Duodenal mucosa (tissue), 2 donors: ENCODE measurements around the gene POMT2.

ENCODE experiments used
- H3K27ac ChIP-seq: one replicate; pipeline ENCODE4 v1.7.0; 2013; ENCODE audit warnings: low read depth, low read length
- H3K27me3 ChIP-seq, 2 donors: one replicate each; pipeline ENCODE4 v1.7.0; 2013; ENCODE audit warnings: low read length in 2 of 2, control low read depth in 1 of 2; ENCODE audit not compliant: insufficient read depth in 2 of 2, control insufficient read depth in 1 of 2
- H3K36me3 ChIP-seq, 2 donors: one replicate each; pipeline ENCODE4 v1.7.0; 2013; ENCODE audit warnings: low read length in 2 of 2, control low read depth in 1 of 2; ENCODE audit not compliant: insufficient read depth in 2 of 2, control insufficient read depth in 1 of 2
- H3K4me1 ChIP-seq, 2 donors: one replicate each; pipeline ENCODE4 v1.7.0; 2013; ENCODE audit warnings: low read length in 2 of 2, control low read depth in 1 of 2; ENCODE audit not compliant: insufficient read depth in 2 of 2, control insufficient read depth in 1 of 2
- H3K4me3 ChIP-seq, 2 donors: one replicate each; pipeline ENCODE4 v1.7.0; 2013; ENCODE audit warnings: low read length in 2 of 2, low read depth in 1 of 2
- H3K9ac ChIP-seq, 2 donors: one replicate each; pipeline ENCODE4 v1.7.0; 2013; ENCODE audit warnings: low read length in 2 of 2, low read depth in 1 of 2
- H3K9me3 ChIP-seq, 2 donors: one replicate each; pipeline ENCODE4 v1.7.0; 2013; ENCODE audit warnings: low read length in 2 of 2, control low read depth in 1 of 2; ENCODE audit not compliant: control insufficient read depth in 1 of 2

Gene POMT2

DNA sequence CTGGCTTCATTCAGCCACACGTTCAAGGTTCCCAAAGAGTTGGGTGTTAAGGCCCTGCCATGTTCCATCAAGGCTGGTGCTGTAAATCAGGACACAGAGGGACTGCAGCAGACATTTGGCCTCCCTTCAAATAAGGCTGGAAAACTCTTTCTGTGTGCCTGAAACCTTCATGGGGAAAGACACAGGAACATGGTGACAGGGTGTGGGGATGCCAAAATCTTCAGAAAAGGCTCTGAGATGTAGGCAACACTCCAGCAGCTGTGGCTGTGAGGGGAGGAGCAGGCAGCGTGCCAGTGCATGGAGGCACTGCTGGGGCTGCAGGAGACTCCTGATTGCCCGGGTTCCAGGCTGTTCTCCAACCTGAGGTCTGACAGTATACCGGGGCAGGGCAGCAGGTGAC lies 15.0 kb downstream of the POMT2 start:
- Histone ChIP-seq H3K9me3 (no peaks in the 10 kb centered on the region), H3K9ac (no peak overlapping the region), H3K27me3 (no peaks in the 10 kb centered on the region), H3K27ac (no peak overlapping the region), H3K4me3 (no peak overlapping the region), H3K4me1 (peaks cover 5 to 10% of the 10 kb centered on the region in 2 donors), H3K36me3 (peaks cover 0 to 7% of the 10 kb centered on the region in 2 donors)

DNA sequence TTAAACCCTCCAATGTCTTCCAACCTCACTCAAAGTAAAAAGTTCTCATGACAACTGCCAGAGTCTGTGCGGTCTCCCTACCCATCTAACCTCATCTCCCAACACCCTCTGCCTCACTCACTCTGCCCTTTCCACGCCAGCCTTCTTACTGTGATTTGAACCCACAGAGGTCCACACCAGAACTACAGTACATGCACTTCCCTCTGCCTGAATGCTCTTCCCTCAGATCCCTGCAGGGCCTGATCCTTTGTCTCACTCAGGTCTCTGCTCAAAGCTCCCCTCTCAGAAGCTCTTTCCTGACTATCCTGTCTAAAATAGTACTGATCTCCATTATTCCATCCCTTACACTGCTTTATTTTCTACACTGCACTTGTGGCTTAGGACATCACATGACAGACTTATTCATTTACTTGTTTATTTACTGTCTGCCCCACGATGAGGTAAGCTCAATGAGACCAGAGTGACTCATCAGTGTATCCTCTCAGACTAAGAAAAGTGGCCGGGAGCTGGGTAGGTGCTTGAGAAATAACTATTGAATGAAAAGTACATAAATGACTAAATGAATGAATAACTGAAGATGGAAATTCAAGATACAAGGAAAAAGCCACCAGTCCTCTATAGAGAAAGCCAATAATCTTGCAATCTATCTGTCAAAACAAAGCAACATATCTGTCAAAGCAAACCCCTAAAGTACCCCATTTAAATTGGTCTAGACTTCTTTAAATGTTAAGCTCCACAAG lies 17.1 kb downstream of the POMT2 start:
- Histone ChIP-seq H3K4me3 (no peak overlapping the region), H3K36me3 (peaks cover 0 to 11% of the 10 kb centered on the region in 2 donors), H3K27ac (no peak overlapping the region), H3K9me3 (no peaks in the 10 kb centered on the region), H3K4me1 (peaks cover 18 to 19% of the 10 kb centered on the region in 2 donors), H3K9ac (no peak overlapping the region), H3K27me3 (no peaks in the 10 kb centered on the region)

DNA sequence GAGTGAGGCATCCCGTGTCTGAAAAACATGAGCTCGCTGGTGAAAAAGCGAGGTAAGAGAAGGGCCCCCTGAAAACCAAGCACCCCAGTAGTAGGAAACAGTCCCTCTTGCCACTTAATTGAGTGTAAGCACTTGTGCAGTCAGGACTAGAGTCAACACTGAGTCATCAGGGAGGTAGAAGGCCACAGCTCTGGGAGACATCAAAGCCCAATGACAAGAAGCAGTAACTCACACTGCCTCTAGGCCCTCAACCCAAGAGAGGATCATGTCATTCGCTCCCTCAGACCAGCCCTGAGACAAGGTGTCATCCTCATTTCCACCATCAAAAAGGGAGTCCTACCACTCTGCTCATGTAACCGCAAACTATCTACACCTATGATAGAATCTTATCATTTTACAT lies 17.8 kb downstream of the POMT2 start:
- H3K4me3 ChIP-seq: no peak overlapping the region
- peaks cover 0 to 17% of the 10 kb centered on the region in 2 donors for H3K36me3 ChIP-seq
- peaks cover 18 to 19% of the 10 kb centered on the region in 2 donors for H3K4me1 ChIP-seq
- H3K9ac ChIP-seq: no peak overlapping the region
- H3K9me3 ChIP-seq: no peaks in the 10 kb centered on the region
- H3K27me3 ChIP-seq: no peaks in the 10 kb centered on the region
- H3K27ac ChIP-seq: no peak overlapping the region

DNA sequence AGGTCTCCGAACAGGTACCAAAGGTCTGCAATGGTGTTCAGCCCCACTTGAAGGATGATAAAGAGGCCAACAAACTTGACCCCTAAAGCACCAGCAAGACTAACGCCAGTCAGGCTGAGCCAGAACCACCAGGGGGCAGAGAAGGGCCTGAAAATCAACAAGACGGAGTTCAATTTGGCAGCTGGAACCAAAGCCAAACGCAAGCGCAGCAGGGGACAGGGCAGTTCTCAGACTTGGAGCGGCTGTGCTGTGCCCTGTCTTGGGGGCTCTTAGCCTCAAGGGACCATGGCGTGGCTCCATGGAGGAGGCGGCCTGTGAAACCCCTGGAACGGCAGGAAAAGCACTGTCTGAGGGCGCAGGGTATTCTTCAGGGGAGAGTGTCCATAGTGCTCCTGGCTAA lies 19.6 kb downstream of the POMT2 start:
- Histone ChIP-seq H3K27me3 (no peaks in the 10 kb centered on the region), H3K9ac (no peak overlapping the region), H3K9me3 (no peaks in the 10 kb centered on the region), H3K4me1 (peaks cover 18 to 19% of the 10 kb centered on the region in 2 donors), H3K4me3 (no peak overlapping the region), H3K27ac (no peak overlapping the region), H3K36me3 (peaks cover 0 to 29% of the 10 kb centered on the region in 2 donors)

DNA sequence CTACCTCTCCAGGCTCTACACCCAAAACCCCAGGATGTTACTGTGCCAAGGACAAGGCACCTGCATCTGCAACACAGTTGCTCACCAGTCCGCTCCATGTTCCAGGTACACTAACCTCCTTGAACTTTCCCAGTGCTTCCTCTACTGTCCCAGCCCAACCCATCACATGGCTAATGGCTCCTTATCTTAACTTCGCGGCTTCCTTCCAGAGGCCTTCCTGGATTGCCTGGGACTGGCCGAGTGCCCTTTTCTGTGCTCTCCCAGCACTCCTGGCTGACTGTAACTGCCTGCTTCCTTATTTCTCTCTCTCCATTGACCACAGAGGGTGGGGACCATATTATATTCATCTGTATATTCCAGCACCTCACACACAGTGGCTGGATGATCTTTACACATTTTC lies 20.9 kb downstream of the POMT2 start:
- no peak overlapping the region for H3K4me3 ChIP-seq
- H3K27me3 ChIP-seq: no peaks in the 10 kb centered on the region
- peaks cover 0 to 28% of the 10 kb centered on the region in 2 donors for H3K36me3 ChIP-seq
- no peak overlapping the region for H3K27ac ChIP-seq
- H3K9me3 ChIP-seq: no peaks in the 10 kb centered on the region
- H3K9ac ChIP-seq: no peak overlapping the region
- H3K4me1 ChIP-seq: peaks cover 18 to 19% of the 10 kb centered on the region in 2 donors

DNA sequence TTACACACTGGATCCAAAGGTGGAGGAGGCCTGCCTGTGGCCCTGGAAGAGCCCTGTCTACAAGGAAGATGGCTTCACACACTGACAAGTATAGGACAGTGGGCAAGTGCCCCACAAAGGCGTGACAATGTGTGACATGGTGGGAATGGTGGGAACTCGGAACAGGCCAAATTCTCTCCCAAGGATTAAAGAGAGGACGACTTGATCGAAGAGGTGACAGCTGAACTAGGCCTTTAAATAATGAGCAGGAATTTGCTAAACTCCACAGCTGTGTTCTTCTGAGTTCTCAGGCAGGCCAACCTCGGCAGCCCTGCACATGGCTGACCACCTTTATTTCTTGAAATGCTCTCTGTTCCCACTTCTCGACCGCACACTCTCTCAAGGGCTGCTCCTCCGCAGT lies 23.8 kb downstream of the POMT2 start:
- no peak overlapping the region for H3K27ac ChIP-seq
- peaks cover 13 to 18% of the 10 kb centered on the region in 2 donors for H3K4me1 ChIP-seq
- H3K9ac ChIP-seq: no peak overlapping the region
- no peaks in the 10 kb centered on the region for H3K9me3 ChIP-seq
- no peaks in the 10 kb centered on the region for H3K27me3 ChIP-seq
- H3K36me3 ChIP-seq: peaks cover 2 to 34% of the 10 kb centered on the region in 2 donors
- no peak overlapping the region for H3K4me3 ChIP-seq

DNA sequence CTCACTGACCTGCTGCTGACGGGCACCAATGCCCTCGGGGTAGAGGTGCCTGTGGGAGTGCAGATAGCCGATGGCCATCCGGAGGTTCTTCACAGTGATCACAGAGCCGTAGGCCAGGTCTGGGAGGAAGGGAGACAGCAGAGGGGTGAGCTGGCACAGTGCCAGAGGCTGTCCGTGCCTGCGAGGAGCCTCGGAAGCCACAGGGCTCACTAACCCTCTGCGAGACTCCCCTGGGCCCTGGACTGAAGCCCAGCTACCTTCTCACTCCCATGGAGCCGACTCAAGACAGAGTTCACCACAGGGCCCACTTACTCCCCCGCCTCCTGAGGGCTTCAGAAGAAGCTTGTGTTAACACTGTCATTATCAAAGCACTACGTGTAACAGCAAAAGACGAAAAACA lies 24.5 kb downstream of the POMT2 start:
- Histone ChIP-seq H3K4me1 (peaks cover 12 to 14% of the 10 kb centered on the region in 2 donors), H3K9me3 (no peaks in the 10 kb centered on the region), H3K36me3 (peaks cover 2 to 34% of the 10 kb centered on the region in 2 donors), H3K27ac (no peak overlapping the region), H3K27me3 (no peaks in the 10 kb centered on the region), H3K4me3 (no peak overlapping the region), H3K9ac (no peak overlapping the region)

DNA sequence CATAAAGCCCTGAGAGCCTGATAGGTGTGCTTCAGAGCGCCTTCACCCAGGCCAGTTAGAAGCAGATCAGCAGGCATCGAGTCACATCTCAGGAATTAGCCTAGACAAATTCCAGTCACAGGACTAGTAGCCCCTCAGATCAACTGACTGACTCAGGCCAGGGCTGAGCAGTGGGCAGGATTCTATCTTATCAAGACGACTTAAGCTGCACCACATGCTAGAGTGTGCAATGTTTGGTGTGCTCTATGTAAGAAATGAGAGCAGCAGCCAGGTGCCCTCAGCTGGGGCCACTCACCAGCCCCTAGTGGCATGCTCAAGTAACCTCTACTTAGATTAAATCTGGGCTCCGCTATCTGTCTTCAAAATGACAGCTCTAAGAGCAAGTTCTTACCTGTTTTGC lies 30.0 kb downstream of the POMT2 start:
- Histone ChIP-seq H3K9me3 (no peaks in the 10 kb centered on the region), H3K27me3 (no peaks in the 10 kb centered on the region), H3K9ac (no peak overlapping the region), H3K36me3 (peaks cover 2 to 19% of the 10 kb centered on the region in 2 donors), H3K27ac (no peak overlapping the region), H3K4me3 (no peak overlapping the region), H3K4me1 (no peaks in the 10 kb centered on the region)

DNA sequence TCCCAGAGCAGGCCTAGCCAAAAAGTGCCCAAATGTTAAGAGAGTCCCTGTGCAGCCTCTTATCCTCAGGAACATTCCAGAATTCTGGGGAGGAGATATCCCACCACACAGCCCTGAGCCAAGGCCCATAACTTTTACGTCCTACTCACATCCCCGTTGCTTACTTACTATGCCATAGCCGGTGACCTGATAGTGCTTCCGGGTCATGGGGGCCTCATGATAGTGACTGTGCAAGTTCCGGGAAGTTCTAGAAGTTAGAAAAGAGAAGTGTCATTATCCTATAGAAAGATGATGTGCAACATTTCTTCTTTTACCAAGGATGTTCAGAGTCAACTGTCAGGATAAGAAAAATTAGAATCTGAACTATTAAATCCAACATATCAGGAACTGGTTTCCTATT lies 34.1 kb downstream of the POMT2 start:
- H3K4me1 ChIP-seq: no peaks in the 10 kb centered on the region
- no peak overlapping the region for H3K4me3 ChIP-seq
- H3K36me3 ChIP-seq: peaks cover 21 to 41% of the 10 kb centered on the region in 2 donors
- H3K9me3 ChIP-seq: no peaks in the 10 kb centered on the region
- no peak overlapping the region for H3K9ac ChIP-seq
- H3K27me3 ChIP-seq: no peaks in the 10 kb centered on the region
- no peak overlapping the region for H3K27ac ChIP-seq

DNA sequence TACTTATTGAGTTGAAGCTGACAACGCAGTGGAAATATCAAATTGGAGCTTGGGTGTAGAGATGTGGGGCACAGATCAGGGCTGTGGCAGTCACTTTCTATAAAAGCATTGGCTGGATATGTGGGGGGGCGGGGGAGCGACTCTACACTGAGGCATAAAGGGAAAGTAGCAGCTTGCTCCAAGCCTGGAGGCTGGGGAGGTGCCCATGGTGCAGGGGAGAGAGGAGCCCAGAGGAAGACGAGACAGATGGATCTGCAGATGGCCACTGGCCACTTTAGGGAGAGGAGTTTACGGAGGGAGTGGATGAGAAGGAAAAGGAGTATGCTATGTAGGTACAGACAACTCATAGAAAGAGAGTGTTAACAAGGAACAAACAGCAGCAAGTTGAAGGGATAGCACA lies 36.2 kb downstream of the POMT2 start:
- no peak overlapping the region for H3K9ac ChIP-seq
- H3K27ac ChIP-seq: no peak overlapping the region
- no peaks in the 10 kb centered on the region for H3K9me3 ChIP-seq
- H3K4me1 ChIP-seq: no peaks in the 10 kb centered on the region
- H3K27me3 ChIP-seq: no peaks in the 10 kb centered on the region
- H3K4me3 ChIP-seq: no peak overlapping the region
- H3K36me3 ChIP-seq: peaks cover 27 to 51% of the 10 kb centered on the region in 2 donors
